NCI-H82 treated with DMSO at 0.1 percent for 48 hours (cell line): ENCODE results near the gene NRP1.
"Not testable (repeated sequence)": the region's sequence is repeated elsewhere in the genome, so short reads cannot be mapped to it uniquely, and the experiment has no call there.

ENCODE experiments used
- DNase-seq: peaks from one replicate; lab custom pipeline; 2025; ENCODE audit not compliant: unreplicated experiment; lab: John Stamatoyannopoulos, UW

The NRP1 gene

DNA sequence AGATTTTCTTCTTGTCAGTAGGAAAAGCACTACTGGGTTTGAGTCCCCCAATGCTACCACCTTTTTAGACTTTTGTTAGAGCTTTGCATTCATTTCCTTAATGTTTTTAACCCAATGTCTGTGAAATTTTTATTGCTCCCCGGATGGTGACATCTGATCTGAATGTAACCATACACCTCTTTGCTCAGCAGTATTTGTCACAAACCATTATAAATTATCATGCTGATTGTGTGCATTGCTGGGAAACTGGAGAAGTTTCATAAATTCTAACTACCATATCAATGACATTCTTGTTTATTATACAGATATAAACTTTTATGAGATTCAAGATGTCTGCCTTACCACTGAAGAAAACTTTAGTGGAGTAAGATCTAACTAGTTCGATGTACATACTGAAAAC lies 8.5 kb downstream of the NRP1 start:
- DNase-seq: no peak

DNA sequence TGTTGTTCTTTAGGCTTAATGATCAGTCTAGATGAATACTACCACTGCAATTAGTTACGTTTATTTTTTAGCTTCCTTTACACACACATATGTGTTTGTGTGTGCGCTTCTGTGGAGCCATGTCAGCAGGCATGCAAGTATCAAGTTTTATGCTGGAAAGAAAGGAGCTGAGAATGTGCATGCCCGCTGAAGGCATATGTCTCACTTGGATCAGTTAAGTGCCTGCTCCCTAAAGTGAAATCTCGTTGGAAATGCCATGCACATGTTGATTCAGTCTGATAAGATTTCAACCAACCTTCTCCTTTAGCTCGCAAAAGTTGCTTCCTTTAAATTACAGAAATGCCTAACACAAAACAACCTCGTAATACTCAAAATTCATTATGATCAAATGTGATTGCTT lies 10.7 kb downstream of the NRP1 start:
- no peak for DNase-seq

GRCh38 chr10:33321516-33321915 lies 13.0 kb downstream of the NRP1 start:
- no peak for DNase-seq

- DNase-seq: no peak
Observed at GRCh38 chr10:33320288-33320687, 14.2 kb downstream of the NRP1 start.

DNA sequence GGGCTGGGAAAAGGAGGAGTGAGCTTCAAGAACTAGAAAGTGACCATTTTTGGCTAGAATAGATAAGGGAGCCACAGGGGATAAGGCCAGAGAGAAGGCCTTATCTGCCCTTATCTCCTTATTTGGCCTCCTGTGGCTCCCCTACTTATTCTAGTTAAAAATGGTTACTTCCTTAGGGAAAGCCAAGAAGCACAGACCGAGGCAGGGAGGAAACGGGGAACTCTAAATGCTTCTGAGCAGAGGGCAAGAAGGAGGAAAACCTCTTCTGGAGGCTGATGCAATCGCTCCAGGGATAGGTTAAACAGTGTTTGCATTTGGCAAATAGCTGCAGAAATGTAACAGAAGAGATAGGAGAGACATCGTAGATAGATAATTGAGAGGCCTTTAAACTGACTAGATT lies 18.6 kb downstream of the NRP1 start:
- DNase-seq: no peak

DNA sequence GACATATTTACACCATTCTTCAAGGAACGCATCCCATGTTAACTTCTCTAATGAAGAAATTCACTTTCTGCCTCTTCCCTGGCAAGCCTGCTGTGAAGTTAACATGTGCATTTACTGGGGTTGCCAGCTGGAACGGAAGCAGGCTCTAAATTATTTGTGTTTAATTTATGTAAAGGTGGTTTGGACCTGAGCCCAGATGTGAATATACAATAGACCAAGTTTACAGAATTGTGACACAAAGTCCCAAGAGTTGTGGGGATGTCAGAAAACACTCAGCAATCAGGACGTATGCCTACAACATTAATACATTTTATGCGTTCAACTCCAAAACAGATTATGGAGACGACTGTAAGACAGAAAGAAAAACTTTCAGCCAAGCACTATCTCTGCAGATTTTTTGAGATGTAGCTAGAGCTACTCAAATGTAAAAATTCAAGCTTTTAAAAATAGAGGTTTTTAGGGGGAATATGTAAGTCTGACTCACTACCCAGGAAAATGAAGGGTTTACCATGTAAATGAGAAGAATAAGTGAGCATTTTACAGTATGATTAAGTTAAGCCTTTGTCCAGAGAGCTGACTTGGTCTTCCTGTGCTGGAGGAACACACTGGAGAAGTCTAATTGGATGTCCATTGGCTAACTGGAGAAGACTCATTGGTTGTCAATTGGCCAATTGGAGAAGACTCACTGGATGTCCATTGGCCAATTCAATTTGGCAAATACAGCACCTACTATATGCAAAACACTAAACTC lies 19.5 kb downstream of the NRP1 start:
- no peak for DNase-seq

DNA sequence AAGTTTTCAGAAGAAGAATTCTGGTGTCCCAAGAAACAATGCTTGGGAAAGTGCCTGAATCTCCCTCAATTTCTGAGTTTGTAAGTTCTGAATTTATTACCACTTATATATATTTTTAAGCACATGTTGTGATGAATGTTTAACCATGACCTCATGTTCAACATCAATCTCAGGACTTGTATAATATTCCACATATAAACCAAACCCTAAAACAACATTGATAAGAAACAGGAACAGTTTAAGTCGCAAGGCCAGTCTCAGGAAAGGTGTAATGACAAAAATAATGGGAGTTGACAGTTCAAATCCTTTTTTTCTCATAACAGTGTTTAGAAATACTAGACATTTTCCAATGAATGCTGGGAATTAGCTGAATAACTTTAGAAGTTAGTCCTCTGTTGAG lies 22.8 kb downstream of the NRP1 start:
- no peak for DNase-seq

- DNase-seq: no peak
Observed at GRCh38 chr10:33310853-33311252, 23.6 kb downstream of the NRP1 start.

DNA sequence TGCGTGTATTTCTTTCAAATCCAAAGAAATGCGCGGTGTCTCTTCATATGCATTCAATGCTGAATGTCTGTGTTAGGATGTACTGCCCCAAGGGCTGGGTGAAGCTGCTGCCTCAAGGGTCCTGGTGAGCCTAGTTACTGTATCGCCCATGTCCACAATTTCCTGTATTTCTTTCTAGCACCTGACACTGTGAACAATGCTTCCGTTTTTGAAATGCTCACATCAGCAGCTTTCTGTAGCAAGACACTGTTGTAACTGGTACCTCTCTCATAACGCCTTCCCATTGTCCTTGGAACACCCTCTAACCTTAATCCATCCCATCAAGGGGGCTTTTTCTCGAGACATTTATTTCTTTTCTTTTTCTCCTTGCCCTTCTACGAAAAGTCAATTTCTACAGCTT lies 25.1 kb downstream of the NRP1 start:
- DNase-seq: no peak

DNA sequence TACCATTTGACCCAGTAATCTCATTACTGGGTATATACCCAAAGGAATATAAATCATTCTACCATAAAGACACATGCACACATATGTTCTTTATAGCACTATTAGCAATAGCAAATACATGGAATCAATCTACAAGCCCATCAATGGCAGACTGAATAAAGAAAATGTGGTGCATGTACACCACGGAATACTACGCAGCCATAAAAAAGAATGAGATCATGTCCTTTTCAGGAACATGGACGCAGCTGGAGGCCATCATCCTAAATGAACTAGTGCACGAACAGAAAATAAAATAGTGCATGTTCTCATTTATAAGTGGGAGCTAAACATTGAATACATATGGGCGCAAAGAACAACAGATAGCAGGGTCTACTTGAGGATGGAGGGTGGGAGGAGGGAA lies 26.6 kb downstream of the NRP1 start:
- DNase-seq: no peak

GRCh38 chr10:33306701-33307519 lies 27.6 kb downstream of the NRP1 start:
- DNase-seq: no peak

DNA sequence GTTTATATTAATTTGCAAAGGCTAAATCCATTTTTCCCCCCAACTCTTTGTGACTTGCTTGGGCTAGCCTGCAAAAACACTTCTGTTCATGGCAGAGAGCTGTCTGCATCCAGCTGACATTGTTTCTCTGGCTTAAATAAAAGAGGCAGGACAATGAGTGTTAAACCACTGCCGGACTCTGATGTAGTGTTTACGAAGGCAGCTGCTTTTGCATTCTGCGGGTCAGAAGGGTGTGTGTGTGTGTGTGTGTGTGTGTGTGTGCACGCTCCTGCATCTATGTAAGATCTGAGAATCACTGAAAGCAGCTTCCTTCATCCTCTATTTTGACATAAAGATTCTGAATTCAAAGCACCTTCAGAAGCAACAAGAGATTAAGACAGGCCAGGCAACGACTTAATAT lies 28.3 kb downstream of the NRP1 start:
- no peak for DNase-seq

GRCh38 chr10:33304423-33305225 lies 29.8 kb downstream of the NRP1 start:
- no peak for DNase-seq

- DNase-seq: no peak
Observed at GRCh38 chr10:33303988-33304387, 30.5 kb downstream of the NRP1 start.

GRCh38 chr10:33302208-33302829 lies 32.1 kb downstream of the NRP1 start:
- DNase-seq: no peak

GRCh38 chr10:33301097-33301789 lies 33.2 kb downstream of the NRP1 start:
- DNase-seq: no peak

GRCh38 chr10:33300544-33300943 lies 33.9 kb downstream of the NRP1 start:
- not testable (repeated sequence) for DNase-seq

DNA sequence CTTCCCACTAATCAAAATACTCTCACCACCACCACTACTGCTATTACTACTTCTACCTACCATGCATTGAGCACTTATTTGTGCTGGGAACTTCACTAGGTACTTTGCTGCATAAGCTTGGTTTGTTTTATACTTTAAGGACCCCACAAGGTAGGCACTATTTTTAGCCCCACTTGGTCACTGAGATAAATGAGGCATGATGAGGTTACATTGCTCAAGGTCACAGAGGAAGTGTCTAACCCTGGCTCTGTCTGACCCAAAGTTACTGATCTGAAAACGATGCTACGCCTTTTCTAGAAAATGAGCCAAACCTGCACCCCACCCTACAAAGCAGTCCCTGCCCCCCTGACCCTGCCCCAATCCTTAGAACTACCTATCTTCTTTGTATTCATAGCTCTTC lies 35.6 kb downstream of the NRP1 start:
- DNase-seq: no peak

DNA sequence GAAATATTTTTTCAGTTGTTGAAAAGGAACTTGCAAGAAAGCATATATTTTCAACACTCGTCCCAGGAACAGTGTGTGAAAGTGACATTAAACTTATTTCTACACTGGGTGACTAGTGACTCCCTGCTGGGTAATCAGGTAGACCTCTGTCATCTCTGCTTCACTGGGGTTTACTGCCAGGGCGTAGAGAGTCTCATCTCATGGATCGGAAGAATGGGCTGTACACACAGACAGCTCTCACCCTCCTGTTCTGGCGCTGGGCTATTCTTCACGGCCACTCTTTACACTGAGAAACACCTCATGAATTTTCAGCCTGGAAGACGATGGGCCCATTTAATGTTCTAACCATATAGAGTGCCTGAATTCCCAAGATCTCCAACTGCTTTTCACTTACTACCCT lies 36.4 kb downstream of the NRP1 start:
- no peak for DNase-seq

DNA sequence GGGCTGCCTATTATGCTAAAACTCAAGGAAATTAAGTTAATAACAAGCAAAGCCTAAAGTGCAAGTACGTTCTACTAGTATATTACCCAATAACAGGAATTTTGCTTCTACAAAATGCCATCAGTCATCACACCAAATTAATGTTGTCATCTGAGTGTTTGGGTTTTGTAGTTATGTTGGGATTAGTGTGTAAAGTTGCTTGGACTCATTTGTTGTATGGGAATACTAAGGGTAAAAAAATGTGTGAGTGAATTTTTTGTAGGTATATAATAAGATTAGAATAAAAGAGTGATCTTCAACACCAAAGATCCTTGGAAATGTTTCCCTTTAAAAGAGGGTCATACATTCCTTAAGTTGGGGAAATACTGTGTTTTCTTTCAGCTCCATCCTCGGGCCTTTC lies 38.6 kb downstream of the NRP1 start:
- no peak for DNase-seq
